NCI-H146 (cell line): Measurements from ENCODE around the gene E2F3.

ENCODE experiments used
- DNase-seq: peaks from one replicate; lab custom pipeline; 2025; lab: John Stamatoyannopoulos, UW

Gene E2F3

DNA sequence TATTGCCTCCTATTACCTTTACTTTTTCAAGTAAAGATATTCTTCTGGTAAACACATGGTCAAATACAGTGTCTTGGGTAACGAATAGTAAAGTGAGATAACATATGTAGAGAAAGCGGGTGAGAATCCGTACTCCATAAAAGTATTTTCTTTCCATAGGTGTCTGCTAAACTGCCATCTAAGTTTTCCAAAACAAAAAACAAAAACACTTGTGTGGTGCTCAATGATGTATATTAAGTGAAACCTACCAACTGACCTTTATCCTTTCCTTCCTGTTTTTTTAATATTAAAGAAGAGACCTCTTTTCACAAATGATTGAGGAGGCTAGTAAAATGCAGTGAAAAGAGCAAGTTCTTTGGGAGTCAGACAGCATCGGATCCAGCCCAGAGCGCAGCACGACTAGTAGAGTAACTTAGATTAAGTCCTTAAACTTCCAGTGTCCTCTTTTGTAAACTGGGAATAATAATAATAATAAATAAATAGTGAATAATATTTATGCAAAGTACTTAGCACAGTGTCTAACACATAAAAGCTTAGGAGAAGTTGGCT is 132.1 kb downstream of the E2F3 start:
- no peak for DNase-seq

DNA sequence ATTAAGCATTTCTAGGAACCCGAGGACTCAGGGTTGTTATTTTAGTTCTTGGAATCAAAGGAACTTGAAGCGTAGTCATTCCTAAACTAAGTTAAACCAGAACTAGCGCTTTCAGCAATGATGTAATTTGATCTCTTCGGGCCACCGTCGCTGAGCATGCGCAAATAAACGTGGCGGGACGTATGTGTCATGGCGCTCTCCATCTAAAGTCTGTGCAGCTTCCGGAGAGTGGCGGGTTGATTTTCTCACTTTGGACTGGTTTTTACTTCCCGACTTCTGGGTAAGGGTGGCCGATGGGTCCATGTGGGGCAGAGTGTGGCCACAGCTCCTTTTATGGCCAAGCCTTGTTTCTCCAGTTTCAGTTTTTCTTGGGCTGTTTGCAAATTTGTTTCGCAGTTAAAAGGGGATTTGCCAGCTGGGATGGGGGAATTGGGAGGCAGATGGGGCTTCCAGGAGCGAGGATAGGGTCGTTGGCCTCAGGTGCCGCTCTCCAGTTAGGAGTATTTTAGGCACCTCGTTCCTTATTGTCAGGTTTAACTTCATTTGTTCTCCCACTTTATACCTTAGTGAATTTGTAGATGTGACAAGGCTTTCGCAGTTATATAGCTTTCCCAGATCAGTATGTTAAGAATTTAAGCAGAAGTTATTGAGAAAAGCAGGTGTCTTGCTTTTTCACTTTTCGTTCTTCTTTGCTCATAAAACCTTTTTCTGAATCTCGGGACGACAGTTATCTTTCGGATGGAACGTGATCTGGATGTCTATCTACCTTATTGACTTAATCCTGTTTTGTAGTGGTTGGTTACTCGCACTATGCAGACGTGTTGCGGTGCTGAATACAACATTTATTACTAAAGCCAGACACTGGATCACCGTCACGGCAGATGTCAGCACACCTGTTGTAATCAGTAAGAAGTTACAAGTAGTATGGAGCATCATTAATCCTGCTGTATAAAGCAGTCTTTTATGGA is 132.9 kb downstream of the E2F3 start, which contains the start of gene CDKAL1:
CDKAL1 (plus strand) TSS at position 163 of the 968 bp plus-strand sequence. CDS start 11,894 bp downstream, outside the sequence.
- peak; percentile 87 for DNase-seq

GRCh38 chr6:20538131-20538662 is 136.5 kb downstream of the E2F3 start:
- DNase-seq: no peak

GRCh38 chr6:20538907-20539306 is 137.2 kb downstream of the E2F3 start:
- no peak for DNase-seq

DNA sequence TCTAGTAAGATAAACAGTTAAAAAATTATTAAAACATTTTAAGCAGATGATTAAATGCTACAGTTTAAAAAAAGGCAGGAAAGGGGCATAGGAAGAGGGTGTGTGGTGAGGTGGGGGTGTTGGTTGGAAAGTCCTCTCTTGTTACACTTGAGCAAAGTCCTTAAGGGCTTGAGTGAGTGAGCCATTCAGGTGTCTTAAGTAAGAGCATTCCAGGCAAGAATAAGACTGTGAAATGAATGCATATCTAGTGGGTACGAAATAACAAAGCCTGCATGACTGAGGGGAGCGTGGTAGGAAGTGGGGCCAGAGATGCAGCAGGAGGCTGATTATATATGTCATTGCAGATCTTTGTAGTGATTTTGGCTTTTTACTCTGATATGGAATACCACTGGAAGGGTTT is 137.7 kb downstream of the E2F3 start:
- DNase-seq: no peak

- no peak for DNase-seq
Observed at GRCh38 chr6:20540683-20541082, 139.0 kb downstream of the E2F3 start.

- no peak for DNase-seq
Observed at GRCh38 chr6:20541382-20541781, 139.7 kb downstream of the E2F3 start.

DNA sequence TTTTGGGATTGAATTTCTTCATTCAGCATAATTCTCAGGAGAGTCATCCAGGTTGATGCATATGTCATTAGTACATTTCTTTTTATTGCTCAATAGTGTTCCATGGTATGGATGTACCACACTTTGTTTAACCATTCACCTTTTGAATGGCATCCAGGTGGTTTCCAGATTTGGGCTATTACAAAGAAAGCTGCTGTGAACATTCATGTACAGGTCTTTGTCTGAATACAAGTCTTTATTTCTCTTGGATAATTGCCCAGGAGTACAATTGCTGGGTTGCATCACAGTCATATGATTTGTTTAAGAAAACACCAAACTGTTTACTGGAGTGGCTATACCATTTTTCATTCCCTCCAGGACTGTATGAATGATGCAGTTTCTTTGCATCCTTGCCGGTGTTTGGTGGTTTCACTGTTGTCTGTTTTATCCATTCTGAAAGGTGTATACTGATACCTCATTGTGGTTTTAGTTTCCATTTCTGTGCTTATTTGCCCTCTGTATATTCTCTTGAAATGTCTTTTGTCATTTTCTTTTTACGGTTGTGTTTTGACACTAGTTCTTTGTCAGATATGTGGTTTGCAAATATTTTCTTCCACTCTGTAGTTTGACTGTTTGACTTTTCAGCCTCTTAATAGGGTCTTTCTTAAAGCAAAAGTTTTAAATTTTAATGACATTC is 141.4 kb downstream of the E2F3 start:
- DNase-seq: peak; percentile 43
